Endothelial cell of hepatic sinusoid (primary cell): ENCODE measurements around the gene CADPS2.

Experiments used
- in situ Hi-C: cut with HindIII; loops from 2 replicates; pipeline ENCODE4 v1.10.0; 2017; ENCODE audit warnings: low sequenced_read_pairs

Gene CADPS2

DNA sequence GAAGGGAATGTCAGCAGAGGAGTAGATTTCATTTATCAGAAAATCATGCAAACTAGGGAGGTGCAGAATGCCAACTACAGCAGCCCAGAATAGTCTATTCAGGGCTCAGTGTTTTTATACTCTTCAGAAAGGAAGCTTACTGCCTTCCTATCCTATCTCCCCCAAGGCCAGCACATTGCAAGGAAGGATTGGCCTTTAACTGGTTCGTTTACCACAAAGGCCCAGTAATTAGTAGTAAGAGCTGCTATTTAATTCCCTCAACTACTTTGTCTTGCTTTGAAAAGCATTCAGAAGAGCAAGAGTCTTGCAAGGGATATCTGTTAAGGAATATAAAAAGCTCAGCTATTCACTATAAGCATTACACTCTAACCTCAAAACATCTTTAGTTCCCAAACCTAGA lies 97.1 kb downstream of the CADPS2 start:
- in situ Hi-C loops = no loop called here

DNA sequence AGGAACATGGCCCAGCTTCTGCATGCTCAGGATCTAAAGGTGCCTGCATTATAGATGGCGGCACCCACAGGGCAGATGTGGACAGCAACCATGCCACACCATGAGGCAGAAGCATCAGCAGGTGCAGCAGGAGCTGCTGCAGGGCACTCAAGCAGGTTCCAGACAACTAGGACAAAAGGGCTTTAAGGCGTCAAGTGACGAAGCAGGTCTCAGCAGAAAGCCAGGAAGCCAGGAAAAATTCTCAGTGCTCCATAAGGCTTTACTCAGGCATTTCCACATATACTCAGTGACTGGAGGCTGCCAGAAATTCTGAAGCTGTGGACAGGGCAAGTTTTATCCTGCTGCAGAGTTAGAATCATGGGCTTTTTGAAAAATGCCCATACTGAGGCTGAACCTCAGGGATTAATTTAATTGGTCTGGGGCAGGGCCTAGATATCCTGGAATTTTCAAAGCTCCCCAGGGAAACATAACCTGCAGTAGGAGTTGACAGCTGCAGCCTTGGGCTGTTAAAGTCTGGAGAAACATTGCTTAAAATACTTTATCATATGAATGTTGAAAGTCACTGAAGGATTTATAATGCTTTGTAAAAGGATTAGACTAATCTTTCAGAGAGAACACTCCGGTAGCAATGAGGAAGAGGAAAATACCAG lies 115.4 kb downstream of the CADPS2 start:
- in situ Hi-C loops = no loop called here

DNA sequence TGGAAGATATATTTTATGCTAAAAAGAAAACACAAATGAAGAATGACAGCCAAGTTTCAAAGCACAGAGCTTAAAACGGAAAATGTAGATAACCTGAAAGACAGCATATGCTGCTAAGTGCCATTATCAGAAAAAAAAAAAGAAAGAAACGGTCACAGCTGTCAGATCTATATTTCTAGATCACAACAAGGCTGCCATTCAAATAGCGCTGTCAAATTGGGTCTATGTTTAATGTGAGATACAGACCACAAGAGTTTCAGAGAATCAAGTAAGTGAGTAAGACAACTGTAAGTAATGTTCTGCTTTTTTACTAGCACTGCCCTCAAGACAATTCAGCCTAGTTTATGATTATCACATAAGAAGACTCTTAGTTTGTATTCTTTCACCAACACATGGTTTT lies 117.4 kb downstream of the CADPS2 start:
- in situ Hi-C loops = no loop called here

DNA sequence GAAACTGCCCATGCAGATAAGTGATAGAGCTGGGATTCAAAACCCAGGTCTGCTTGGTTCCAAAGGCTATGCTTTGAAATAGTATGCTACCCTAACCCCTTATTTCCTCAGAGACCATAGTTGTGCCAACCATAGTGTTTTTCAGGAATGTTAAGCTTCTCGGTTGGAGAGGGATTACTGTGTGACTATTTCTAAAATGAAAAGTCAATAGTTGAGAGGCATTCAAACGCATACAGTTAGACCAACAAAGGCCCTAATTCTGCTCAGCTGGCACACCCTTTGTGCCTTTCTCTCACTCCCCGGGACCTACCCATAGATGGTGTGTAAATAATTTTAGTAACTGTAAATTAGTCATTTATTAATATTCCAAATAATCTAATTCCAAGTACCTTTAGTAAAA lies 118.9 kb downstream of the CADPS2 start:
- in situ Hi-C loops = no loop called here

- in situ Hi-C loops = no loop called here
Observed at GRCh38 chr7:122766593-122766992, 119.7 kb downstream of the CADPS2 start.

DNA sequence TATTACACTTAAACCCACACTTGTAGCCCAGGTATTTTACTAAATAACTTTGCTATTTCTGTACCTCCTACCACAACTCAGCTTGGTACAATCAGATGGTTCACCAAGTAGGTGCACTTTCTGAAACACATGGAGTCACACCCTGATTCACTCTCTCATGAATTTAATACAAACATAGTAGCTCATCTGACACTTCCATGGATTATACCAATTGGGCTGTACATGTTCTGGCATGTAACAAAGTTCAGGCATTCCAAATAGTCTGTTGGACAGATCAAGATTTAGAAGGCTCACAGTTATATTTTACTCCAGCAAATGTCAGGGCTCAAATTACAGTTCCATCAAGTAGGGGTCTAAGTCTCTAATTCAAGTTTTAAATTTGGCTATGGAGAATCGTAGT lies 121.4 kb downstream of the CADPS2 start:
- in situ Hi-C loops = no loop called here

- in situ Hi-C loops = no loop called here
Observed at GRCh38 chr7:122764020-122764419, 122.2 kb downstream of the CADPS2 start.

- in situ Hi-C loops = no loop called here
Observed at GRCh38 chr7:122762071-122762470, 124.2 kb downstream of the CADPS2 start.

DNA sequence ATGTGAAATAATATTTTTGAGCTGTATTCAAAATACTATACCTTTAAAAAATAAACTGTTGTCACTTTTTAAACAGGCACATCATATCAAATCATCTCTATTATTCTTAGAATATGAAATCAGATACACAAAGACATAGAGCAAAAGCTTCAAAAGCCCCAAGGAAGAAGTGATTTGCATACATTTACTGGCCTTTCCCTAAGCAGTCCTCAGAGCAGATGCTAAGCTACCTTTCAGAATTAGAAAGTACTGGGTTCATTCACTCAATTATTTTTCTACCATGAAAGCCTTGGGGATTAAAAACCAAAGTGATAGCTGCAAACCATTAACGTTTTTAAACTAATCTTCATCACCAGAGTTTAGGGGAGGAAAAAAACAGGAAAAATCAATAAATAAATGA lies 127.8 kb downstream of the CADPS2 start:
- in situ Hi-C loops = no loop called here

GRCh38 chr7:122756860-122757259 lies 129.4 kb downstream of the CADPS2 start:
- in situ Hi-C loops = no loop called here

DNA sequence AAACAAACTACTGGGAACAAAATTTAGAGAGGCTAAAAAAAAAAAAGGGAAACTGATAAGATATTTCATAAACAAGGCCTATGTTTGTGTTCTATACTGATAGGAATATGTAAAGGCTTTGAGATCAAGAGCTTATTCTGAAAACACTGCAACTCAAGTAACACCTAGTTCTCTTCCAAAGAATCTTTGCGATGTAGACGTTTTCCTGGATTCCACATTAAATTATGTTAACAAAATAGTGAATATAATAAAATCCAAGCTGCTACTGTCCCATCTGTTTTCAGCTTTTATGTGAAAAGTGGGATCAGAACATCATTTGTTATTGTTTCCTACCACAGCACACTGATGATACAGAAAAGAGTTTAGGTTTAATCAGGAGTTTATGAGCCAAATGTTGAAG lies 130.6 kb downstream of the CADPS2 start:
- in situ Hi-C loops = no loop called here

DNA sequence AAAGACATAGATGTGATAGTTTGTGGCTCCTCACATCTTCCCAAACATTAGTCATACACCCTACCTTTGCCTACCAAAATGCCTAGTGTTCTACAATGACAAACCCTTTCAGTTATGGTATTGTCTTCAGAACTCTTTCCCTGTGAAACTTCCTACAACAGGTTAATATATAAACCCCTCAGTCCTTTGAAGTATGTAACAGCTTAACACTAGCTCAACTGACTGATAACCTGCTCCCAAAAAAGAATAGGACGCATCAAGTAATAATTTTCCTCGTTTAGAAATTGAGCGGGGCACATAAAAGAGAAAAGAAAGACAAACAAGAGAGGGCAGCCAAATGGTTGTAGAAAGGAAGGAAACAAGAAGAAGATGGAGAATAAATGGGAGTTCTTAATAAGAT lies 133.7 kb downstream of the CADPS2 start:
- in situ Hi-C loops = no loop called here

- in situ Hi-C loops = no loop called here
Observed at GRCh38 chr7:122750389-122750788, 135.9 kb downstream of the CADPS2 start.

- in situ Hi-C loops = loop anchor here (5.0 kb wide), 1 partner anchor 36 kb away; no protein-coding TSS in a partner anchor
Observed at GRCh38 chr7:122748195-122748594, 138.1 kb downstream of the CADPS2 start.

DNA sequence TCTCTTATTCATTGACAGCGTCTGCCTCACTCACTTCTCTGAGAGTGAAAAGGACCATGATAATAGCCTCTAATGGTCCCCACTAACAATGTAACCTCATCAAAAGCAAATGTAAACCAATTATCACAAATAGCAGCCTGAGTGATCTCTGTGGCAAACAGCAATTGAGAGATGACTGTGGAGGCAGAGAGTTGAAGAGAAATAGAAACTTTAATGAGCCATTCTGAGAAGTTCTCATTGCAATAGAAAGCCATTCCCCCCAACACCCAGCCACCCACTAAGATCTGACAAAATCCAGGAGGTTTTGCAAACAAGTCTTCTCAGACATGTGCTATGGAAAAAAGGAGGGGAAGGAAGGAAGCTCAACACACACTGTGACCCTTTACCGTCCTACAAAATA lies 139.3 kb downstream of the CADPS2 start:
- in situ Hi-C loops = loop anchor here (5.0 kb wide), 1 partner anchor 35 kb away; no protein-coding TSS in a partner anchor

- in situ Hi-C loops = no loop called here
Observed at GRCh38 chr7:122743211-122743610, 143.0 kb downstream of the CADPS2 start.

DNA sequence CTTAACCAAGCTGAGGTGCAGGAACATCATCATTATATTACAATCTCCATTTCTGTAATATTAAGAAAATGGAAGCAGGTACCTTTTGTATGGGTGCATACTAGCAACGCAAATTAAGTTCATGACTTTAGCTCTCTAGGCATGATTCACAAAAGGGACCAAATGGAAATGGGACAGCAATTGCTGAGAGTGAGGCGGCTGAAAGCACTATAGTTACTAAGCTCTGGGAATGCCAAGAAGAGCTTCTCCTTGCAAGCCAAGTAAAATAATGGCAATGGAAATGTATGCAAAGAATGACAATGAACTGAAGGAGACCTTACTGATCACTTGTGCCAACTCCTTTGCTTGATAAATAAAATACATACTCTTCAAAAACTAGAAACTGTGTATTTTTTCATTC lies 147.3 kb downstream of the CADPS2 start:
- in situ Hi-C loops = no loop called here

DNA sequence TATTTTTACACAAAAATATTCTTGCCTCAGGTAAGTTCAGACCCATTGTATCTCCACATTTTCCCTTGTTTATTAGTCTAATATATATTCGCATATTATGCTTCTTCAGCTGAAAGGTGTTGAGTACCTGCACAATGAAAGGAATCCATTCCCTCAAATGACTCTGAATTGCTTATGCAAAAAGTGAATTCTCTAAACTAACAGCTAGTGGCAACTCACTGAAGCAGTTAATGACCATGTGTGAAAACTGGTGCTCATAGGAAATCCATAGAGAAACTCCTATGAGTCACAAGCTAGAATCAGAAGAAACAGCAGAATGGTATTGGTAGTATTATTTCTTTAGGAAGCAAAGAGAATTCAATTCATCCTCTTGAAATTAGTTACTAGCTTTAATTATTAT lies 150.1 kb downstream of the CADPS2 start:
- in situ Hi-C loops = no loop called here

GRCh38 chr7:122727759-122728158 lies 158.5 kb downstream of the CADPS2 start:
- in situ Hi-C loops = no loop called here

- in situ Hi-C loops = no loop called here
Observed at GRCh38 chr7:122727354-122727753, 158.9 kb downstream of the CADPS2 start.

DNA sequence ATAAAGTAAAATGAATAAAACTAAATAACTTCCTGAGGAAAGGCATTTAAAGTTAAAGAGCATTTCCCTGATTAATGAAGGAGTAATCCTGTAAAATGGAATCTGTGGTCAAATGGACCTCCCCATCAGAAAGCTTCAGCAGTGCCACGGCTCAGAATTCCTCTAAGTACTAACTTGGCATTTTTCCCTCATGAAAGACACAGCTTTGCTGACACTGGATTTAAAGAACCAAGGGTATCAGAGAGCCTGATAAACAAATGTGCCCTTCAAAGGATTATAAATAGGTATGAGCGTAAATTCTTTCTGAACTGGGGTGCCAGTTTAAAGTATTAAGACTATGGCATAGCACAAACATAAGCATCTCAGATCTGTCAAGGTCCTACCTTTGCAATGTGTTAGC lies 159.4 kb downstream of the CADPS2 start:
- in situ Hi-C loops = no loop called here

DNA sequence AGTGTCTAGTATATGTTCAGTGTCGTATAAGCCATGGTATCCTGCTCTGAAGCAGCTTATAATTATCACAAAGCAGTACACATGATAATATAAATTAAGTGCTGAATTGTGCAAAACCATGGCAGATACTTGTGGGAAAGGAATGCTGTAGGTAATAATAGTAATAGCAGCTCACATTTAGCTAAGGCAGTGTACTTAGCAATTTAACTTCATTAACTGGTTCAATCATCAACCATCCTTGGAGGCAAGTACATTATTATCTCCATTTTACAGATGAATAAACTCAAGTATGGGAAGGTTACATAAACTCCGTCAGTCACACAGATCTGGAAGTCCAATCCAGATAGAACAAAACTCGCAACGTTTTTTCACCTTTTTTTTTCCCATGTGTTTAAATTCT lies 161.9 kb downstream of the CADPS2 start:
- in situ Hi-C loops = no loop called here

GRCh38 chr7:122719010-122719578 lies 167.2 kb downstream of the CADPS2 start:
- in situ Hi-C loops = no loop called here
